Smooth muscle cell (in vitro differentiated cells): Measurements from ENCODE around the gene CIBAR2. TPM values are rescaled to one million over a fixed set of nuclear protein-coding genes. Genes with fewer than 3 reads are reported as not detected.

Source experiments
- DNase-seq: peaks from one replicate; lab custom pipeline; 2025; ENCODE audit not compliant: unreplicated experiment; lab: John Stamatoyannopoulos, UW
- H2AFZ ChIP-seq: fragments of 200-600 bp; sonication (generic); 2 replicates; pipeline ENCODE4 v1.6.0; 2016; ENCODE audit warnings: antibody characterized with exemption, low read depth, mild to moderate bottlenecking
- H3F3A ChIP-seq: fragments of 200-600 bp; sonication (generic); 2 replicates; pipeline ENCODE4 v1.6.0; 2017; ENCODE audit warnings: antibody characterized with exemption, low read depth
- H3K27ac ChIP-seq: fragments of 200-600 bp; sonication (generic); 2 replicates; pipeline ENCODE4 v1.5.1; 2016; ENCODE audit warnings: low read depth, mild to moderate bottlenecking
- H3K27me3 ChIP-seq: fragments of 200-600 bp; sonication (generic); 2 replicates; pipeline ENCODE4 v1.6.1; 2016; ENCODE audit warnings: low read depth, mild to moderate bottlenecking
- H3K36me3 ChIP-seq: fragments of 200-600 bp; sonication (generic); 2 replicates; pipeline ENCODE4 v1.5.1; 2016; ENCODE audit warnings: low read depth
- H3K4me1 ChIP-seq: fragments of 200-600 bp; sonication (generic); 2 replicates; pipeline ENCODE4 v1.5.1; 2016; ENCODE audit warnings: low read depth
- H3K4me2 ChIP-seq: fragments of 200-600 bp; sonication (generic); 2 replicates; pipeline ENCODE4 v1.6.0; 2016; ENCODE audit warnings: mild to moderate bottlenecking
- H3K4me3 ChIP-seq: fragments of 200-600 bp; sonication (generic); 2 replicates; pipeline ENCODE4 v1.5.1; 2016; ENCODE audit warnings: mild to moderate bottlenecking
- H3K79me2 ChIP-seq: fragments of 200-600 bp; sonication (generic); 2 replicates; pipeline ENCODE4 v1.6.0; 2016; ENCODE audit warnings: low read depth, mild to moderate bottlenecking
- H3K9ac ChIP-seq: fragments of 200-600 bp; sonication (generic); 2 replicates; pipeline ENCODE4 v1.6.0; 2016; ENCODE audit warnings: low read depth
- H3K9me3 ChIP-seq: fragments of 200-600 bp; sonication (generic); replicated peaks from 2 replicates; pipeline ENCODE4 v1.5.1; 2016; ENCODE audit warnings: low read depth
- H4K20me1 ChIP-seq: fragments of 200-600 bp; sonication (generic); 2 replicates; pipeline ENCODE4 v1.6.0; 2016; ENCODE audit warnings: low read depth
- WGBS: methylation state at CpG from one replicate; pipeline ENCODE4 v1.1.7; 2016; ENCODE audit warnings: low lambda C conversion rate; 5-methylcytosine and 5-hydroxymethylcytosine counted together
- polyA plus RNA-seq: library from polyadenylated mRNA; unstranded; fragments of >200 nt; fragmentation: Nextera tagmentation; extraction: Ambion mirVana; gene quantifications from 2 replicates; pipeline ENCODE4 v1.2.1, GENCODE V29; 2016
- total RNA-seq: library from RNA; depleted of rRNA; stranded (reverse); fragments of >200 nt; gene quantifications from 2 replicates; pipeline ENCODE4 v1.2.3, GENCODE V29; 2014
- TF ChIP-seq, protein P1 (sequence below): fragments of 200-600 bp; sonication (generic); IDR thresholded peaks from 2 replicates; pipeline ENCODE4 v1.5.1; 2017; ENCODE audit warnings: borderline replicate concordance, mild to moderate bottlenecking, antibody characterized with exemption; ENCODE audit not compliant: insufficient read depth, poor library complexity, severe bottlenecking

CIBAR2 gene
- total and polyA plus RNA-seq, 2 experiments from 2014 or later = not detected

DNA sequence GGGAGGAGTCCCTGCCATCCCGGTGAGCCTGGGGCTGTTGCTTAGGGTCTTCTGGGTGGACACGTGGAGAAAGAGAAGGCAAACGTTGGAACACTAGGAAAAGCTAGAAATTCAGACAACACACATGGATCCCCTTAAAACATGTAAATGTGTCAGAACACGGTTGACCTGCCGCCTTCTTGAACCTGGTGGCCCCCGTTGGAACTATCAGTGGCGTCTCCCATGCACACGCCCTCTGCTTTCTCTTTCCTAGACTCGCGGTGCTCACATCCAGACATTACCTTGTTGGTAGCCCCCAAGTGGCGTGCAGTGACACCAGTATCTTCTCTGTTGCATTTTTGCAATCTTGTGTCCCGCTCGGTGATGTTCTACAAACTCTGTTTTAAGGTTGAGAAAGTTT is 18.6 kb downstream of the CIBAR2 start:
- no peaks in the 10 kb centered on the region for H4K20me1 ChIP-seq
- H3K27me3 ChIP-seq = no peaks in the 10 kb centered on the region
- H3K4me2 ChIP-seq = no peak overlapping the region
- H3K9ac ChIP-seq = no peak overlapping the region
- no peaks in the 10 kb centered on the region for H3K79me2 ChIP-seq
- no peak overlapping the region for H2AFZ ChIP-seq
- H3K27ac ChIP-seq = no peak overlapping the region
- no peaks in the 10 kb centered on the region for H3K9me3 ChIP-seq
- no peaks in the 10 kb centered on the region for H3K36me3 ChIP-seq
- 90% methylated on average over 13 of the region's 13 CpGs for WGBS
- peaks cover 8% of the 10 kb centered on the region for H3K4me1 ChIP-seq
- TF ChIP-seq, protein P1, sequence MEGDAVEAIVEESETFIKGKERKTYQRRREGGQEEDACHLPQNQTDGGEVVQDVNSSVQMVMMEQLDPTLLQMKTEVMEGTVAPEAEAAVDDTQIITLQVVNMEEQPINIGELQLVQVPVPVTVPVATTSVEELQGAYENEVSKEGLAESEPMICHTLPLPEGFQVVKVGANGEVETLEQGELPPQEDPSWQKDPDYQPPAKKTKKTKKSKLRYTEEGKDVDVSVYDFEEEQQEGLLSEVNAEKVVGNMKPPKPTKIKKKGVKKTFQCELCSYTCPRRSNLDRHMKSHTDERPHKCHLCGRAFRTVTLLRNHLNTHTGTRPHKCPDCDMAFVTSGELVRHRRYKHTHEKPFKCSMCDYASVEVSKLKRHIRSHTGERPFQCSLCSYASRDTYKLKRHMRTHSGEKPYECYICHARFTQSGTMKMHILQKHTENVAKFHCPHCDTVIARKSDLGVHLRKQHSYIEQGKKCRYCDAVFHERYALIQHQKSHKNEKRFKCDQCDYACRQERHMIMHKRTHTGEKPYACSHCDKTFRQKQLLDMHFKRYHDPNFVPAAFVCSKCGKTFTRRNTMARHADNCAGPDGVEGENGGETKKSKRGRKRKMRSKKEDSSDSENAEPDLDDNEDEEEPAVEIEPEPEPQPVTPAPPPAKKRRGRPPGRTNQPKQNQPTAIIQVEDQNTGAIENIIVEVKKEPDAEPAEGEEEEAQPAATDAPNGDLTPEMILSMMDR = no peak
- no peak overlapping the region for H3K4me3 ChIP-seq
- no peak for DNase-seq
- H3F3A ChIP-seq = no peaks in the 10 kb centered on the region

DNA sequence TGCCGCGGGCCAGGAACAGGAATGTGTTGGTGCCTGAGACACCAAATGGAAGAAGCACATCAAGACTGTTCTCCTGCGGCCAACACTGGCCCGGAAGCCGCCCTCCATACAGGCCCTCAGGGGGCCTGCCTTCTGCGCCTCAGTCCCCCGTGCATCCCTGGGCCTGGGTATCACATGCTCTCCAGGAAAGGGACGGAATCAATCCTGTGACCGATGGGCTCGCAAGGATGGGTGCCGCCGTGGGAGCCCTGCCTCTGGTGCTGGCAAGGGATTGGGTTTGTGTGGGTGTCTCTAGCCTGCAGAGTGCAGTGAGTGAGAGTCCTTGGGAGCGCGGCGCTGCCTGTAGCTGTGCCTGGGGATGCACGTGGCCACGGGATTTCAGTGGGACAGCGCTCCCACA is 19.4 kb downstream of the CIBAR2 start:
- no peaks in the 10 kb centered on the region for H3K79me2 ChIP-seq
- H3K36me3 ChIP-seq = no peaks in the 10 kb centered on the region
- no peaks in the 10 kb centered on the region for H4K20me1 ChIP-seq
- H3K4me1 ChIP-seq = peaks cover 8% of the 10 kb centered on the region
- no peak overlapping the region for H3K27ac ChIP-seq
- no peak overlapping the region for H3K9ac ChIP-seq
- no peak for DNase-seq
- H3K9me3 ChIP-seq = no peaks in the 10 kb centered on the region
- no peaks in the 10 kb centered on the region for H3K27me3 ChIP-seq
- H3K4me2 ChIP-seq = no peak overlapping the region
- no peak overlapping the region for H2AFZ ChIP-seq
- WGBS = 91% methylated on average over 18 of the region's 18 CpGs
- H3F3A ChIP-seq = no peaks in the 10 kb centered on the region
- TF ChIP-seq, protein P1 = no peak
- H3K4me3 ChIP-seq = no peak overlapping the region

DNA sequence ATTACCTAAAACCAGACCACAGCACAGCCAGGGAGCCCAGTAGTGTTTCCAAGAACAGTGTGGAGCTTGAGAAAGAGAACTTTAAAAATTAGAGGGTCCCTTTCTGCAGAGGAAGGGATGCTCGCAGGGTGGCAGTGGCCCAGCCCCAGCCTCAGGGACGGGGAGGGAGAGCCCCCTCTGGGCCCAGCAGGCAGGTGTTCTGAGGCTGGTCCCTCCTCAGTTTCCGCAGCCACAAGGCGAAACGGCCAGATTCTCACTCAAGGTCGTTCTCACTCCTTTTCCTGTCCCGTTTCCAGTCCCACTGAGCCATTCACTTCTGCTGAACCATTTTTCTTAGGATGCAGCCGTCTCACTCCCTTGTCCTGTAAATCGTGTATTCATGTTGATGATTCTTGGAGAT is 20.0 kb downstream of the CIBAR2 start:
- Histone ChIP-seq H3K4me1 (peaks cover 8% of the 10 kb centered on the region), H3K36me3 (no peaks in the 10 kb centered on the region), H3K9ac (no peak overlapping the region), H3K4me2 (no peak overlapping the region), H3K27me3 (no peaks in the 10 kb centered on the region), H3K27ac (no peak overlapping the region), H4K20me1 (no peaks in the 10 kb centered on the region), H3K9me3 (no peaks in the 10 kb centered on the region), H2AFZ (no peak overlapping the region), H3K4me3 (no peak overlapping the region), H3K79me2 (no peaks in the 10 kb centered on the region), H3F3A (no peaks in the 10 kb centered on the region)
- TF ChIP-seq, protein P1 = no peak
- no peak for DNase-seq
- WGBS = 91% methylated on average over 9 of the region's 9 CpGs

DNA sequence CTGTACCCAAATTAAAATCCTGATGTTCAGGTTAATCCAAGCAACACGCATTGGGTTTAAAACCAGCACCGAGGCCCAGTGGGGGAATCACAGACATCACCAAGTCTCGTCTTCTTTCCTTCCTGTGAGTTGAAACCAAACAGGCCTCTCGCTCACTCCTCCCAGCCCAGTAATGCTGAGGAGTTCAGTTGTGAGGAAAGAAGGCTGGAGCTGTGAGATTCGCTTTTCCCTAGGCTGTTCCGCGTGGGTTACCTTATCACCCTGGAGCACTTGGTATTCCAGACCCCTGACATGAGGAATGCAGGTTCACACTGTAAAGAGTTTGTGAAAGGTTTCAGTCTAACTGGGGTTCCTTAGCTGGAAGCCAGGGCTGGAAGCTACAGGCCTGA is 20.8 kb downstream of the CIBAR2 start:
- Histone ChIP-seq H3K79me2 (no peaks in the 10 kb centered on the region), H3K4me3 (no peak overlapping the region), H3K36me3 (no peaks in the 10 kb centered on the region), H3F3A (no peaks in the 10 kb centered on the region), H3K9ac (no peak overlapping the region), H3K4me1 (peaks cover 8% of the 10 kb centered on the region), H3K27me3 (no peaks in the 10 kb centered on the region), H4K20me1 (no peaks in the 10 kb centered on the region), H3K4me2 (no peak overlapping the region), H3K9me3 (no peaks in the 10 kb centered on the region), H2AFZ (no peak overlapping the region), H3K27ac (peak overlapping the region; percentile 37)
- no peak for DNase-seq
- 57% methylated on average over 7 of the region's 7 CpGs for WGBS
- TF ChIP-seq, protein P1 = no peak
